ENCODE results near the gene ASTE1. TPM values are rescaled to one million over a fixed set of nuclear protein-coding genes. Genes with fewer than 3 reads are reported as not detected.

The ASTE1 gene, protein sequence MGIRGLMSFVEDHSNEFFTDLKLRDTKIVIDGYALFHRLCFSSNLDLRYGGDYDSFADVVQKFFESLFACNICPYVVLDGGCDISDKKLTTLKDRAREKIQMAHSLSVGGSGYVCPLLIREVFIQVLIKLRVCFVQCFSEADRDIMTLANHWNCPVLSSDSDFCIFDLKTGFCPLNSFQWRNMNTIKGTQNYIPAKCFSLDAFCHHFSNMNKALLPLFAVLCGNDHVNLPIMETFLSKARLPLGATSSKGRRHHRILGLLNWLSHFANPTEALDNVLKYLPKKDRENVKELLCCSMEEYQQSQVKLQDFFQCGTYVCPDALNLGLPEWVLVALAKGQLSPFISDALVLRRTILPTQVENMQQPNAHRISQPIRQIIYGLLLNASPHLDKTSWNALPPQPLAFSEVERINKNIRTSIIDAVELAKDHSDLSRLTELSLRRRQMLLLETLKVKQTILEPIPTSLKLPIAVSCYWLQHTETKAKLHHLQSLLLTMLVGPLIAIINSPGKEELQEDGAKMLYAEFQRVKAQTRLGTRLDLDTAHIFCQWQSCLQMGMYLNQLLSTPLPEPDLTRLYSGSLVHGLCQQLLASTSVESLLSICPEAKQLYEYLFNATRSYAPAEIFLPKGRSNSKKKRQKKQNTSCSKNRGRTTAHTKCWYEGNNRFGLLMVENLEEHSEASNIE
- 1 to 10 TPM; 3.4 to 5.2 (median 4.0) TPM for total RNA-seq (2021; fragmentation: NEBNext Ultra II Directional; extraction: Animal tissue kit (Norgen Biotek cat#: 25700))
- long read RNA-seq, partial matches to known transcripts = 3 of 9 reads
- long read RNA-seq, other reads (novel, unspliced or antisense) = 2 of 9 reads

- peaks cover 23% of the 10 kb centered on the region for H3K36me3 Mint-ChIP-seq (ENCODE audit: low read depth)
- H3K27me3 Mint-ChIP-seq (ENCODE audit: insufficient read depth) = no peaks in the 10 kb centered on the region
- TF ChIP-seq, protein P1, sequence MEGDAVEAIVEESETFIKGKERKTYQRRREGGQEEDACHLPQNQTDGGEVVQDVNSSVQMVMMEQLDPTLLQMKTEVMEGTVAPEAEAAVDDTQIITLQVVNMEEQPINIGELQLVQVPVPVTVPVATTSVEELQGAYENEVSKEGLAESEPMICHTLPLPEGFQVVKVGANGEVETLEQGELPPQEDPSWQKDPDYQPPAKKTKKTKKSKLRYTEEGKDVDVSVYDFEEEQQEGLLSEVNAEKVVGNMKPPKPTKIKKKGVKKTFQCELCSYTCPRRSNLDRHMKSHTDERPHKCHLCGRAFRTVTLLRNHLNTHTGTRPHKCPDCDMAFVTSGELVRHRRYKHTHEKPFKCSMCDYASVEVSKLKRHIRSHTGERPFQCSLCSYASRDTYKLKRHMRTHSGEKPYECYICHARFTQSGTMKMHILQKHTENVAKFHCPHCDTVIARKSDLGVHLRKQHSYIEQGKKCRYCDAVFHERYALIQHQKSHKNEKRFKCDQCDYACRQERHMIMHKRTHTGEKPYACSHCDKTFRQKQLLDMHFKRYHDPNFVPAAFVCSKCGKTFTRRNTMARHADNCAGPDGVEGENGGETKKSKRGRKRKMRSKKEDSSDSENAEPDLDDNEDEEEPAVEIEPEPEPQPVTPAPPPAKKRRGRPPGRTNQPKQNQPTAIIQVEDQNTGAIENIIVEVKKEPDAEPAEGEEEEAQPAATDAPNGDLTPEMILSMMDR (IDR thresholded peaks at IDR 0.05) = no peak; the same call in 1 of the 2 replicates
- H3K9me3 Mint-ChIP-seq = no peaks in the 10 kb centered on the region
- H3K4me3 Mint-ChIP-seq = peak within 1 kb of the TSS; percentile 92
- H3K27ac Mint-ChIP-seq = peak within 1 kb of the TSS; percentile 95
- peak; percentile 86 for DNase-seq
- H3K4me1 Mint-ChIP-seq (ENCODE audit: low read depth) = peaks cover 44% of the 10 kb centered on the region
Observed at GRCh38 chr3:131026321-131027151, at the start of gene ASTE1, which contains the start of gene NEK11. TSS of gene ASTE1 (minus strand) at chr3:131026825. CDS start at chr3:131025306, 1,519 bp downstream. TSS of gene NEK11 (plus strand) at chr3:131026877. CDS start at chr3:131029709, 2,832 bp downstream.

GRCh38 chr3:131075632-131076328, 49.2 kb upstream of the ASTE1 start:
- H3K4me3 Mint-ChIP-seq = no peak overlapping the region
- no peak for DNase-seq
- no peak overlapping the region for H3K27ac Mint-ChIP-seq
- H3K27me3 Mint-ChIP-seq (ENCODE audit: insufficient read depth) = peaks cover 1% of the 10 kb centered on the region; the same call in 1 of the 2 replicates
- H3K4me1 Mint-ChIP-seq (ENCODE audit: low read depth) = peaks cover 25% of the 10 kb centered on the region
- TF ChIP-seq, protein P1 (IDR thresholded peaks at IDR 0.05) = no peak
- no peaks in the 10 kb centered on the region for H3K9me3 Mint-ChIP-seq
- no peaks in the 10 kb centered on the region for H3K36me3 Mint-ChIP-seq (ENCODE audit: low read depth)

DNA sequence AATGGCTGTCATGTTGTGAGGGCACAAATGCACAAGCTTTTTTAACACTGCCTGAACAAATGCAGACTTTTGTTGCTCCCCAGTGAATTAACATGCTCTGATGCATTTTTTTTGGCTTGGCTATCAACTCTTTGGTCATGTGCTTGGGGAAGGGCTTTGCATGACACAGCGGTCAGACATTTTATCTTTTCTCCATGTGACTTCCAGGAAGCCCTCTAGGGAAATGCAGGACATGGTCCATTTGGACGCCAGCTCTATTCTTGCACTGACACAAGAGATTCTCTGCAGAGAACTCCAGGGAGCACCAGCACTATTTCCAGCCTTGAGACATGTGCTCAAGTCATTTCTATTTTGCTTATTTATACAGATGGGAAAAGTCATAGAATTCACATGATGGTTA, 46.2 kb upstream of the ASTE1 start:
- Mint-ChIP-seq H3K4me1 (ENCODE audit: low read depth) (peaks cover 25% of the 10 kb centered on the region), H3K4me3 (no peak overlapping the region), H3K9me3 (no peaks in the 10 kb centered on the region), H3K27me3 (ENCODE audit: insufficient read depth) (peaks cover 1% of the 10 kb centered on the region; the same call in 1 of the 2 replicates), H3K27ac (peak overlapping the region; percentile 88), H3K36me3 (ENCODE audit: low read depth) (no peaks in the 10 kb centered on the region)
- TF ChIP-seq, protein P1 (IDR thresholded peaks at IDR 0.05) = no peak
- peak; percentile 25 for DNase-seq

GRCh38 chr3:131072099-131072559, 45.5 kb upstream of the ASTE1 start:
- H3K27ac Mint-ChIP-seq = peak overlapping the region; percentile 88
- TF ChIP-seq, protein P1 (IDR thresholded peaks at IDR 0.05) = no peak
- no peaks in the 10 kb centered on the region for H3K36me3 Mint-ChIP-seq (ENCODE audit: low read depth)
- peaks cover 25% of the 10 kb centered on the region for H3K4me1 Mint-ChIP-seq (ENCODE audit: low read depth)
- H3K4me3 Mint-ChIP-seq = peak overlapping the region; percentile 47
- H3K27me3 Mint-ChIP-seq (ENCODE audit: insufficient read depth) = peaks cover 1% of the 10 kb centered on the region; the same call in 1 of the 2 replicates
- peak; percentile 73 for DNase-seq
- H3K9me3 Mint-ChIP-seq = no peaks in the 10 kb centered on the region
